ENCODE data around the gene TMX3.

DNA sequence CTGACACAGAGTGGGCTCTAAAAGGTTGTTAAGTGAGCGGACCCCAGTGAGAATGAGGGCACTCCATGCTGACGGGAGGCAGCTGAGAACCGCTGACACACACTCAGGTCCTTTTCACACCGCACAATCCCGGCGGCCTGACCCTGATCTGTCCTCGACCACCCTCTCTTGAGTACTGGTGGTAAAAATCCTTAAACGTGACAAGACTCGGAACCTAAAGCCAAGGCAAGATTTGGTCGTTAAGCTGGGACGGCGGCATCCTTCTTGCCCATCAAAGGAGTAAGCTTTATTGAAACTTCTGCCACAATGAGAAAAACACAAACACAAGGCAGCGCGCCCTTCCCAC, 569 bp downstream of the TMX3 start:
- TF ChIP-seq CTCF (IDR thresholded peaks at IDR 0.05) (no peak), POLR2AphosphoS5 (IDR thresholded peaks at IDR 0.05) (no peak), POLR2A (IDR thresholded peaks at IDR 0.05) (no peak), EP300 (IDR thresholded peaks at IDR 0.05) (no peak)
